MV-4-11 (cell line): Measurements from ENCODE around the gene SLC13A3.

Experiments used
- DNase-seq: peaks from one replicate; lab custom pipeline; 2025; lab: John Stamatoyannopoulos, UW

The SLC13A3 gene

GRCh38 chr20:46523108-46523507, 128.2 kb downstream of the SLC13A3 start:
- no peak for DNase-seq

- peak; percentile 59 for DNase-seq
These were observed 130.2 kb downstream of the SLC13A3 start for GRCh38 chr20:46520976-46521579.

- no peak for DNase-seq
These were observed 130.7 kb downstream of the SLC13A3 start for GRCh38 chr20:46520540-46520939.

- no peak for DNase-seq
These were observed 131.7 kb downstream of the SLC13A3 start for GRCh38 chr20:46519471-46520068.

- peak; percentile 82 for DNase-seq
These were observed 138.1 kb downstream of the SLC13A3 start, which contains the start of gene ZNF334 for GRCh38 chr20:46512943-46513844. Gene ZNF334, minus strand, starts transcription at chr20:46513559. Its CDS starts 1,457 bp downstream, at chr20:46512102.

GRCh38 chr20:46509523-46509922, 141.7 kb downstream of the SLC13A3 start:
- DNase-seq: no peak
